GM21723 (cell line): ENCODE measurements around the gene KCTD7.
"Not testable (repeated sequence)": the region's sequence is repeated elsewhere in the genome, so short reads cannot be mapped to it uniquely, and the experiment has no call there.

ENCODE experiments used
- ATAC-seq: cut with Tn5 transposase; IDR thresholded peaks from one replicate; pipeline ENCODE4 v1.9.1; 2021; ENCODE audit warnings: mild to moderate bottlenecking, moderate library complexity; ENCODE audit not compliant: unreplicated experiment

Gene KCTD7

GRCh38 chr7:66615699-66616098 lies 13.0 kb upstream of the KCTD7 start:
- no peak for ATAC-seq

DNA sequence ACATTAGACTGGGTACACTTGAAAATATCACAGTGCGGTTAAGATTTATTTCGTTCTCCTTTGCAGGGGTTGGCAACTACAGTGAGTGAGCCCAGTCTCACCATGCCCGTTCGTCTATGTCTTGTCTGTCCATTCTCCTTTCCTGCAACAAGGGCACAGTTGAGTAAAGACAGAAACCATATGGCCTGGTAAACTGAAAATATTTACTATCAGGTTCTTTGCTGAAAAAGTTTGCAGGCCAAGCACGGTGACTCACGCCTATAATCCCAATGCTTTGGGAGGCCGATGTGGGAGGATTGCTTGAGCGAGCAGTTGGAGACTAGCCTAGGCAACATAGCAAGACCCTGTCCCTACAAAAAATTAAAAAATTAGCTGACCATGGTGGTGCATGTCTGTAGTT lies 11.4 kb upstream of the KCTD7 start:
- ATAC-seq = no peak

GRCh38 chr7:66619341-66619948 lies 9.2 kb upstream of the KCTD7 start:
- not testable (repeated sequence) for ATAC-seq

GRCh38 chr7:66626331-66626934 lies 2.2 kb upstream of the KCTD7 start:
- no peak for ATAC-seq

- no peak for ATAC-seq
These were observed 1.5 kb upstream of the KCTD7 start for GRCh38 chr7:66627151-66627681.

DNA sequence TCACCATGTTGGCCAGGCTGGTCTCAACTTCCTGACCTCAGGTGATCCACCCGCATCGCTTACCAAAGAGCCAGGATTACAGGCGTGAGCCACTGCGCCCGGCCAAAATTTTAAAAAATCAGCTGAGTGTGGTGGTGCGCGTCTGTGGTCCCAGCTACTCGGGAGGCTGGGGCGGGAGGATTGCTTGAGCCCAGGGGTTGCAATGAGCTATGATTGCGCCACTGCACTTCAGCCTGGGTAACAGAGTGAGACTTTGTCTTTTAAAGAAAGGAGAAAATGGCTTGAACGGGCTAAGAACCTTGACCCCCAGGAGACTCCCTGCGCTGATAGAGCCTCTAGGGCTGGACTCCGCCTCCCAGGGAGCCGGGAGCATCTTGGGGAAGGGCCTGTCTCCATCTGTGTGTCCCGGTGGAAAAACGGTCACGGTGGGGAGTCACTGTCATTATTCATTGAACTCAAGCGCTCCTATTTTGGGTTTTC lies 760 bp upstream of the KCTD7 start:
- peak; percentile 6 for ATAC-seq

- peak; percentile 3 for ATAC-seq
These were observed 761 bp downstream of the KCTD7 start for GRCh38 chr7:66629222-66630062.

- ATAC-seq = no peak
These were observed 1.9 kb downstream of the KCTD7 start for GRCh38 chr7:66630531-66630930.

- no peak for ATAC-seq
These were observed 2.8 kb downstream of the KCTD7 start for GRCh38 chr7:66631471-66631870.

GRCh38 chr7:66634816-66635215 lies 6.1 kb downstream of the KCTD7 start:
- no peak for ATAC-seq

GRCh38 chr7:66635322-66635981 lies 6.8 kb downstream of the KCTD7 start:
- ATAC-seq = not testable (repeated sequence)

- not testable (repeated sequence) for ATAC-seq
These were observed 7.4 kb downstream of the KCTD7 start for GRCh38 chr7:66635982-66636546.

DNA sequence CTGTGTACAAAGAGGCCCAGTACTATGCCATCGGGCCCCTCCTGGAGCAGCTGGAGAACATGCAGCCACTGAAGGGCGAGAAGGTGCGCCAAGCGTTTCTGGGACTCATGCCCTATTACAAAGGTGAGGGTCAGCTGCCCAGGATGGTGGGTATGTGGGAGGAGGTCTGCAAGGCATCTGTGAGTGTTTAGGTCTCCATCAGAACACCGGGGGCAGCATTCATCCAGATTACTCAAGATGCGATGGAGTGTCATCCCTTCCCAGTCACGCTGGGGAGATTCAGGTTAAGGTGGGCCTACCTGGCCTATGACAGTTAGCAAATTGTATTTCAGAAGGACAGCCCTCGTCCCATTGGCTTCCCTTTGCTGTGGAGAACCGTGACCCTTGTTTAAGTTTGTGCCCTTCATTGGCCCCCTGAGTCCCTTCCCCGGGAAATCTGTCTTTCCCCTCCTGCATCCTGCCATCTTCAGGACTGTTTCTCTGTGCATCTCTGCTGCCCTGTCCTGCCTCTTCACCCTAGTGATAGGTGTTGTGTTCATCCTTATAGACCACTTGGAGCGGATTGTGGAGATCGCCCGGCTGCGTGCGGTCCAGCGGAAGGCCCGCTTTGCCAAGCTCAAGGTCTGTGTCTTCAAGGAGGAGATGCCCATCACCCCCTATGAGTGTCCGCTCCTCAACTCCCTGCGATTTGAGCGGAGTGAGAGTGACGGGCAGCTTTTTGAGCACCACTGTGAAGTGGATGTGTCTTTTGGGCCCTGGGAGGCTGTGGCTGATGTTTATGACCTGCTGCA lies 9.8 kb downstream of the KCTD7 start:
- no peak for ATAC-seq

DNA sequence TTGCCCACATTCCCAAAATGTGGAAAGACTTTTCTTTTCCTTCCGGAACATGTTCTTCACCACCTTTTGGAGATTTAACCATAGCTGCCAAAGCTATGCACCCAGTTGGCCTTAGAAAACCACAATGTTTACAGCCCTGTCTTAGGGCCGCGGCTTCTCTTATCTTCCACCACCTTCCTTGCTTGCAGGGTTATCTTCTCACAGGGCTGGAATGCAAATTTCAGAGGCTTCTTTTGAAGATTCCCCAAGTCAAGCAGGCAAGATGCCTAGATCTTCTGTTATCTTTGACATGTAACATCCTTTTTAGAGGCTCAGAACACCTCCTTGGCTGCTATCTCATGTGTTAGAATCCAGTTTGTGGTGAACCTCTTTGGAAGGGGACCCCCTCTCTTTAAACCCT lies 11.1 kb downstream of the KCTD7 start:
- no peak for ATAC-seq

GRCh38 chr7:66640802-66641525 lies 12.3 kb downstream of the KCTD7 start:
- no peak for ATAC-seq

GRCh38 chr7:66641526-66641871 lies 12.8 kb downstream of the KCTD7 start:
- no peak for ATAC-seq

DNA sequence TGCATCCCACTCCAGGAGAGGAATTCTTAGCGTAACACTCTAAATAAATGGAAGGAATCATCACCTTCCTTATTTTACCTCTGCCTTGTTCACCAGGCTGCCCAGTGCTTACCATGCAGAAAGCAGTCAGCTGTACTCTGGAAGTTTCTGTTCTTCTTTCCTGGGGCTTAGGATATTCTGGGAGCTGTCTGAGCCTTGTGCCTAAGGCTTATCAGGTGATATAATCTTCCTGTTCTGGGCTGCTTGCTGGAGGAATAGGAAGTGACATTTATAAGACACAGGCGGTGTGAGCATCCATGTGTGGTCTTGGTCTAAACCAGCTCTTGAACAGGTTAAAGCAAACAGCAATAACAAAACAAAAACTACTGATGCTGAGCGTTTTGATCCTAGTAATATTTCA lies 13.5 kb downstream of the KCTD7 start:
- ATAC-seq = no peak

DNA sequence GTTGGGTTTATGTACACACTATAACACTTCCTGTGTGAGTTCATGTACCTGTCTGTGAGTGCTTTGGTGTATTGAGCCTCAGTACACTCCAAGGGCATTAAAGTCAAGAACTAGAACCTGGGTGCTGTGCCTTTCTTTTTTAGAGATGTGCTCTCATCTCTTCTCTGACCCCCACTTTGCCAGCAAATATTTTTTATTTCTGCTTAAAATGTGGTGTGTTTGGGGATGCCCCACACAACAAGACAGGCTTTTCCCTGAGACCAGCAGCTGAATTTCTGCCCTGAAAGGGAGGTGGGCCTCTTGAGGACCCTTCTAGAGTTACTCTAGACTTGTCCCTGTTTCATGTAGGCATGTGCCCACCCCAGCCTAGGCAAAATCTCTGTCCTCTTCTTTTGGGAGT lies 14.3 kb downstream of the KCTD7 start:
- ATAC-seq = no peak

GRCh38 chr7:66643395-66643794 lies 14.7 kb downstream of the KCTD7 start:
- no peak for ATAC-seq
